AG09319 (cell line): ENCODE data around the gene ARHGAP21.
"Not testable (repeated sequence)": the region's sequence is repeated elsewhere in the genome, so short reads cannot be mapped to it uniquely, and the experiment has no call there.

Experiments
- DNase-seq: peaks from one replicate; pipeline ENCODE4 v3.0.0-alpha.2; 2010; ENCODE audit warnings: low read depth; ENCODE audit errors: extremely low read depth
- TF ChIP-seq, protein P1 (sequence below): IDR thresholded peaks from 2 replicates; pipeline ENCODE4 v1.5.1; 2011; ENCODE audit warnings: low read depth, mild to moderate bottlenecking, inconsistent platforms, low read length, moderate library complexity

The ARHGAP21 gene

DNA sequence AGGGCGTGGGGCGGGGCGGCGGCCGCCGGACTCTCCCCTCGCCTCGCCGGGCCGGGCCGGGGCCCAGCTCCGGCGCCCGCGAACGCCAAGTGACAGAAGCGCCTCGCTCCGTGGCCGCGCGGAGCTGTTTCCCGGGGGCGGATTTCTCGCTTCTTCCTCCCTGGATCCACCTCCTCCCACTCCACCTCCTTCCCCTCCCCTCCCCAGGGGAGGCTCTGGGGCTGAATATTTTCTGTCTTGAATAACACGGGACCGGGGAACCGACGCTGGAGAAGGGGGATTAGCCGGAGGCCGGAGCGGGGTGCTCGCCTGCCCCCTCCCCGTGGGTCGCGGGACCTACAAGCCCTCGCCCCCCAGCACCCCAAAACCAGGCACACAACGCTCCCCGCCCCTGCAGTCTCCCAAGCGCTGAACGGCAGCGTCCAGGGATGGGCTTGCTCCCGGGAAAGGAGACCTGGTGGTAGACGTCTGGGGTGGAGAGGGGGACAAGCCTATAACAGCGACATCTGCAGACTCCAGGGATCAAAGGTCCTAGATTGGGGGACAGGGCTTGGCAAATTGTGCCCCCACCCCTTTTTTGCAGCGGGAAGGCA, at the start of gene ARHGAP21:
TSS of gene ARHGAP21 (minus strand) at position 100 of the 593 bp plus-strand sequence. CDS start 1,988 bp downstream, outside the sequence.
- TF ChIP-seq, protein P1, sequence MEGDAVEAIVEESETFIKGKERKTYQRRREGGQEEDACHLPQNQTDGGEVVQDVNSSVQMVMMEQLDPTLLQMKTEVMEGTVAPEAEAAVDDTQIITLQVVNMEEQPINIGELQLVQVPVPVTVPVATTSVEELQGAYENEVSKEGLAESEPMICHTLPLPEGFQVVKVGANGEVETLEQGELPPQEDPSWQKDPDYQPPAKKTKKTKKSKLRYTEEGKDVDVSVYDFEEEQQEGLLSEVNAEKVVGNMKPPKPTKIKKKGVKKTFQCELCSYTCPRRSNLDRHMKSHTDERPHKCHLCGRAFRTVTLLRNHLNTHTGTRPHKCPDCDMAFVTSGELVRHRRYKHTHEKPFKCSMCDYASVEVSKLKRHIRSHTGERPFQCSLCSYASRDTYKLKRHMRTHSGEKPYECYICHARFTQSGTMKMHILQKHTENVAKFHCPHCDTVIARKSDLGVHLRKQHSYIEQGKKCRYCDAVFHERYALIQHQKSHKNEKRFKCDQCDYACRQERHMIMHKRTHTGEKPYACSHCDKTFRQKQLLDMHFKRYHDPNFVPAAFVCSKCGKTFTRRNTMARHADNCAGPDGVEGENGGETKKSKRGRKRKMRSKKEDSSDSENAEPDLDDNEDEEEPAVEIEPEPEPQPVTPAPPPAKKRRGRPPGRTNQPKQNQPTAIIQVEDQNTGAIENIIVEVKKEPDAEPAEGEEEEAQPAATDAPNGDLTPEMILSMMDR: no peak; the same call in 1 of the 2 replicates
- no peak for DNase-seq

DNA sequence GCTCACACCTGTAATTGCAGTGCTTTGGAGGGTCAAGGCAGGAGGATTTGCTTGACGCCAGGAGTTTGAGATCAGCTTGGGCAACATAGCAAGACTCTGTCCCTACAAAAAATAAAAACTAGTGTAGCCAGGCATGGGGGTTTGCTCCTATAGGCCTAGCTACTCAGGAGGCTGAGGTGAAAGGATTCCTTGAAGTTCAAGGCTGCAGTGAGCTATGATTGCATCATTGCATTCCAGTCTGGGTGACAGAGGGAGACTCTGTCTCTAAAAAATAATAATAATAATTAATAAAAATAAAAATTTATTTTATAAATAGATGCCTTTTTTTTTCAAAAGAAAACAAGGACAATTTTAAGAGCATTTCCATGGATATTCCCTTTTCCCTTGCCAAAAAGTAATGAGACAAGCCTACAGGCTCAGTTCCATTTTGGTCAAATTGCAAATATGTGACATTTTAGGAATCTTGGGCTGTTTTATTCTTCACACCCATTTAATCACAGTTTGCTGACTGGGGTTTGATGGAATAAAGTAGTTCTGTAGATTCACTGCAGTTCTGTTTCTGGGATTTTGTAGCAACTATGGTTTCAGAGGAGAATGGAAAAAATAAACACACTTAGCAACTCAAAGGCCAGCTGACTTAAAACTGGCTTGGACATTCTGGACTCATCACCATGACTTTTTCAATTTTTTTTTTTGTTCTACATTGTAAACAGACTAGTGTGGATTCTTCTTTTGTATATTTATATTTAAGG, 48.4 kb upstream of the ARHGAP21 start:
- TF ChIP-seq, protein P1: no peak
- DNase-seq: no peak

DNA sequence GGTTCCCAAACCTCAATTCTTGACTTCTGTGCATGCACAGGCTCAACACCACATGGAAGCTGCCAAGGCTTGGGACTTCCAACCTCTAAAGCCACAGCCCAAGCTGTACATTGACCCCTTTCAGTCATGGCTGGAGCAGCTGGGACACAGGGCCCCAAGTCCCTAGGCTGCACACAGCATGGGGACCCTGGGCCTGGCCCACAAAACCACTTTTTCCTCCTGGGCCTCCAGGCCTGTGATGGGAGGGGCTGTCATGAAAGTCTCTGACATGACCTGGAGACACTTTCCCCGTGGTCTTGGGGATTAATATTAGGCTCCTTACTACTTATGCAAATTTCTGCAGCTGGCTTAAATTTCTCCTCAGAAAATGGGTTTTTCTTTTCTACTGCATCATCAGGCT, 41.3 kb upstream of the ARHGAP21 start:
- not testable (repeated sequence) for DNase-seq

DNA sequence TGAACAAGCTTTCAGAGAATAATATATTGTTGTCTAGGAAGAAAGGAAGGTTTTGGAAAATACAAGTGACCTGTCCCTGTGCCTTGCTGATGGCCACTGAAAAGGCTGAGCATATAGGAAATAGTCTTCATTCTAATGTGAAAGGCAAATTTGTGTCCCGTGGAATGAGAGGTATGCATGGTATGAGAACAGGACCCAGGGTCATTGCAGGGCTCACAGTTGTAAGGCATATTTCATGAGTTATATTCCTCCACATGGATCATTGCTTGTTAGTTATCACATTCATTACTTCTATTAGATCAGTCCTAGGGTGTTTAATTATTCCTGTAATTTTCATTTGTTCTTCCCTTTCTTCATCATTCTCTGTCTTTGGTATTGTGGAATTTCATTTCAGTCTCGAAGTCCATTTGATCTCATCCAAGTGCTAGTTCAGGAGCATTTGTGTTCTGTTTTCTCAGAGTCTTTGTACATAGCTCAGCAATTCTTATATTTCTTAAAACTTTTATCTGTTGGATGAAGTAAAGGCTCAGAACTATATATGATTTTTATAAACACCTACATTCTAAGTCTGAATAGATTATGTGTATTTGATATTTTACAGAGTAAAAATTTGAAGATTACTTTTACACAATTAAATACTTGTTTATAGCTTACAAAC, 39.4 kb upstream of the ARHGAP21 start:
- no peak for DNase-seq
- TF ChIP-seq, protein P1: no peak

DNA sequence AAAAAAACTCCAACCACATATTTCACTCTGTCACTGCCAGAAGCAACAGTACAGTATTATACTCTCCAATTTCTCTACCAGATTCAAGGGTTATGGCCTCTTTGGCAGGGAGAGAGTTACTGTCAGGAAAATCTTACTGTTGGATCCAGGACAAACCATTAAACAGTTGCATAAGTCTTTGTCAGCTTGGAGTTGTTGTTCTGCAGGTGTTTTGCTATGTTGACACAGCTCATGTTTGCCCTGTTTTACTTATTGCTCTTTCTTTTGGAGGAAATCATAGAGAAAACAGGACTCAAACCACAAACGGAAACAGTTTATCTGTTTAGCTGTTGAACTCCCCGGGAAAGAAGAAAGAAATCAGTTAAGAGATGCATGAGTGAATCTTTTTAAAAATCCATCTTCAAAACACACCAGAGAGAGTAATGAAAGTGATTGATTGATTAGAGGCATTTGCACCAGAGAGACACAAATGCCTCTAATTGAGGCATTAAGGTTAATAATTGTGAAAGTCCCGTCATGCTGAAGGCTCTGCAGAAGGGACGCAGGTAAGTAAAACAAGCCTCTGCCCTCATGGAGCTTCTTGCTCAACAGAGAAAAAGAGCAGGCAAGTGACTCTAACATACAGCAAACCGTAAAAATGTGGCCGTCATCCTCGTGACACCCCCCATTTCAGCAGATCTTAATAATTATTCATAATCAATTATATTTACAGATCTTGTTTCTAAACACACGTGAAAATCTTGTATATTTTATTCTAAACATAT, 38.7 kb upstream of the ARHGAP21 start:
- no peak for DNase-seq
- TF ChIP-seq, protein P1: no peak

DNA sequence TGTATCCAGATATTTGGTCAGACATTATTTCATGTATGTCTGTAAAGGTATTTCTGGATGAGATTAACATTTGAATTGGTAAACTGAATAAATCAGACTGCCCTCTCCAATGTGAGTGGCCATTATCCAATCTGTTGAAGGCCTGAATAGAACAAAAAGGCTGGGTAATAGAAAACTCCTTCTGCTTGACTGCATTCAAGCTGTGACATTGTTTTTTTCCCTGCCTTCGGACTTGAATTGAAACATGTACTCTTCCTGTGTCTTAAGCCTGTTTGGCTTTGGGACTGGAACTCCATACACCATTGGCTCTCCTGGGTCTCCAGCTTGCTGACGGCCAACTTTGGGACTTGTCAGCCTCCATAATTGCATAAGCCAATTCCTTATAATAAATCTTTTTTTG, 36.0 kb upstream of the ARHGAP21 start:
- no peak for DNase-seq
- TF ChIP-seq, protein P1: no peak

DNA sequence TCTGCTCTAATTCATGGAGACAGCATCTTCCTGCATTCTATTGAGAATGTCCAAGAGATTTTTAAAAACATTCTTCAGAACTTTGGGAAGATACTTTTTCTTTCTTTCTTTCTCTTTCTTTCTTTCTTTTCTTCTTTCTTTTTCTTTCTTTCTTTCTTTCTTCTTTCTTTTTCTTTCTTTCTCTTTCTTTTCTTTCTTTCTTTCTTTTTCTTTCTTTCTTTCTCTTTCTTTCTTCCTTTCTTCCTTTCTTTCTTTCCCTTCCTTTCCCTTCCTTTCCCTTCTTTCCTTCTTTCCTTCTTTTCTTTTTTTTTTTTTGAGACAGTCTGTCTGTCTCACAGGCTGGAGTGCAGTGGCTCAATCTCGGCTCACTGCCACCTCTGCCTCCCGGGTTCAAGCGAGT, 34.6 kb upstream of the ARHGAP21 start:
- not testable (repeated sequence) for DNase-seq

DNA sequence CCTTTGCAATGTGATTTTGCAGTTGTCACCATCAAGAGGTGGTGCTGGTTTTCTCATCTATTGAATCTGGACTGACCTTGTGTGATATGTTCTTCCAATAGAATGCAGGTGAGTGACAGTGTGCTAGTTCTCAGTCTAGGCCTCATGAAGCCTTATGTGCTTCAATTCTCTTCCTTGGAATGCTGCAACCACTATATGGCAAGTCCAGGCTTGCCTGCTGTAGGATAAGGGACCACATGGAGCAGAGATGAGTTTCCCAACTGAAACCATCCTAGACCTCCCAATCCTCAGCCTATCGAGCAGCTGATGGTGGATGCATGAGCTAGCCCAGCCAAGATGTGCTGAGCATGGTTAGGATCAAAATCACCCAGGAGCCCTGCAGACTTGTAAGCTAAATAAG, 32.6 kb upstream of the ARHGAP21 start:
- TF ChIP-seq, protein P1: no peak

More for the DNA sequence above, 32.6 kb upstream of the ARHGAP21 start:
- DNase-seq: no peak
